ENCODE measurements around the gene TRPV3.

TRPV3 gene

DNA sequence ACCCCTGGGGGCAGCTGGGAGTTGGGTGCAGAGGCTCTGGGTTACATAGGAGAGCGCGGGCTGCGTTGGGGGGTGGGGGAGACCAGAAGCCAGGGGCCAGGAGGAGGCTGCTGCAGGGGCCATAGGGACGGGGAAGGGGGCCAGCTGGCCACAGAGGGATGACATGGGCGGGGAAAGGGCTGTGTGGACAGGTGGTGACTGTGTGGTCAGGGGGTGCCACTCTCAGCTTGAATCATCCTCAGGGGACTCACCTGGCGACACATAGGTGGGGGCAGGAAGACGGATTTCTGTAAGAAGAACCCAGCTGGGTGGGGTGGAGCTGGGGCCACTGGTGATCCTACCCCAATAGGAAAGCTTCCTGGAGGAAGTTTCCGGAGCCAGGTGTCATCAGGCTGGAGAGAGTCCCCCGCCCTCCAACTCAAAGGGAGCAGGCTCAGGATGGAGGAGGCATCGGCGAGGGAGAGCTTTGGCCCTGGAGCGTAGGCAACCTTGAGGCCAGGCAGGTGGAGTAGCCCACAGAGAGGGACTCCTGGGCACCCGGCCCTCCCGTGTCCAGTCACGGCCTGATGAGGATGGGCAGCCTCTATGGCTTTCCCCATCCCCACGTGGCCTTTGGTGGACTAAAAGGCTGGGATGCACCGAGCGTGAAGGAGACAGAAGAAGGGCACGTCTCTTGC, 1.2 kb downstream of the TRPV3 start:
- H3K4me3 ChIP-seq (ENCODE audit: low read depth, low read length), result no peak overlapping the region
- no peak overlapping the region for H3K9ac ChIP-seq (ENCODE audit: low read length)
- H3K27me3 ChIP-seq (ENCODE audit: control insufficient read depth, insufficient read depth, low read length), result no peaks in the 10 kb centered on the region
- H3K4me1 ChIP-seq (ENCODE audit: control insufficient read depth, insufficient read depth, low read length), result peaks cover 7% of the 10 kb centered on the region; the same call in 1 of the 2 replicates
- H3K36me3 ChIP-seq (ENCODE audit: control insufficient read depth, insufficient read depth, low read length), result no peaks in the 10 kb centered on the region
- no peaks in the 10 kb centered on the region for H3K9me3 ChIP-seq (ENCODE audit: control insufficient read depth, insufficient read depth, low read depth, low read length)
- no peak overlapping the region for H3K27ac ChIP-seq (ENCODE audit: low read depth, low read length)

DNA sequence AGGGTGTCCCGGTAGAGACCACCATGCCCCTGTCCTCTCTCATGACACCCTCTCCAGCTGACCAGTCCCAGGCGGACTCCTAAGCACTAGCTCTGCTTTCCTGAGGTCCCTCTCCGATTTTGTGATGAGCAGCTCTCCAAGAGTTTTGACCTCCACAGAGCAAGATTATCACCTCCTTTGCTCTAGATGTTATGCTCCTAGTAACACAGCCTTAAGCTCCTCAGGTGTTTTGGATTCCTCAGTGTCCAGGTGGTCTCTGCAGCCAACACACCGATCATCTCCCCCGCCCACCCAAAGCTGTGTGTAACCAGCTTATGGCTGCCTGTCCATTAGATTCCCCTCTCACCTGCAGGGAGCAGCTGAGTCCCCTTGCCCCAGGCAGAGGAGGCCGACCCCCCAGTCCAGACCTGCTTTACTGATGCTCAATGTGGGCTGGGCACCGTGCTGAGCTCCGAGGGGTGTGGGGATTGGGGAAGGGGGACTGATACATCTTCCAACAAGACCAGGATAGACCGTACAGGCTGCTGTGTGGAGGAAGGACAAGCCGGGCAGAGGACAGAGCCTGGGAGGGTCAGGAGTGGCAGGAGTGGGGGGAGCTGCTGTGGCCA, 2.3 kb downstream of the TRPV3 start:
- Histone ChIP-seq H3K27ac (ENCODE audit: low read depth, low read length) (no peak overlapping the region), H3K36me3 (ENCODE audit: control insufficient read depth, insufficient read depth, low read length) (no peaks in the 10 kb centered on the region), H3K9me3 (ENCODE audit: control insufficient read depth, insufficient read depth, low read depth, low read length) (no peaks in the 10 kb centered on the region), H3K4me1 (ENCODE audit: control insufficient read depth, insufficient read depth, low read length) (peaks cover 7% of the 10 kb centered on the region; the same call in 1 of the 2 replicates), H3K27me3 (ENCODE audit: control insufficient read depth, insufficient read depth, low read length) (no peaks in the 10 kb centered on the region), H3K9ac (ENCODE audit: low read length) (no peak overlapping the region), H3K4me3 (ENCODE audit: low read depth, low read length) (no peak overlapping the region)

DNA sequence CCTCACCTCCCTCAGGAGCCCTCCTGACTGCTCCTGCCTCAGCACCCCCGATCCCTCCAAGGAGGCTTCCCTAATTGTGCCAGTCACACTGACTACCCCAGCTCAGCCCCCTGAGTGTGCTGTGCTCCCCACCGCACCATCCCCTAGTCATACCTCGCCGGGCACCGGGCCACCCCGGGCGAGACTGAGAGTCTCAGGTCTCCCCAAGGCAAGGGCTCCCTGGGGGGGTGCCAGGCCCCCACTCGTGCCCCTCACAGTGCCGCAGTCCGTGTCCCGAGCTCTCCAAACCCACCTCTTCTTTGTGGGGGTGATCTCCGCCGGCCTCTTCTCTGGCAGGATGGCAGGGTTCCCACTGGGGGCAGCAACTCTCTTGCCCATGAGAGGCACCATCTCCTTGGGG, 3.2 kb downstream of the TRPV3 start:
- no peaks in the 10 kb centered on the region for H3K27me3 ChIP-seq (ENCODE audit: control insufficient read depth, insufficient read depth, low read length)
- no peak overlapping the region for H3K4me3 ChIP-seq (ENCODE audit: low read depth, low read length)
- H3K4me1 ChIP-seq (ENCODE audit: control insufficient read depth, insufficient read depth, low read length), result peaks cover 7% of the 10 kb centered on the region; the same call in 1 of the 2 replicates
- H3K9me3 ChIP-seq (ENCODE audit: control insufficient read depth, insufficient read depth, low read depth, low read length), result no peaks in the 10 kb centered on the region
- no peak overlapping the region for H3K9ac ChIP-seq (ENCODE audit: low read length)
- H3K36me3 ChIP-seq (ENCODE audit: control insufficient read depth, insufficient read depth, low read length), result no peaks in the 10 kb centered on the region
- no peak overlapping the region for H3K27ac ChIP-seq (ENCODE audit: low read depth, low read length)

DNA sequence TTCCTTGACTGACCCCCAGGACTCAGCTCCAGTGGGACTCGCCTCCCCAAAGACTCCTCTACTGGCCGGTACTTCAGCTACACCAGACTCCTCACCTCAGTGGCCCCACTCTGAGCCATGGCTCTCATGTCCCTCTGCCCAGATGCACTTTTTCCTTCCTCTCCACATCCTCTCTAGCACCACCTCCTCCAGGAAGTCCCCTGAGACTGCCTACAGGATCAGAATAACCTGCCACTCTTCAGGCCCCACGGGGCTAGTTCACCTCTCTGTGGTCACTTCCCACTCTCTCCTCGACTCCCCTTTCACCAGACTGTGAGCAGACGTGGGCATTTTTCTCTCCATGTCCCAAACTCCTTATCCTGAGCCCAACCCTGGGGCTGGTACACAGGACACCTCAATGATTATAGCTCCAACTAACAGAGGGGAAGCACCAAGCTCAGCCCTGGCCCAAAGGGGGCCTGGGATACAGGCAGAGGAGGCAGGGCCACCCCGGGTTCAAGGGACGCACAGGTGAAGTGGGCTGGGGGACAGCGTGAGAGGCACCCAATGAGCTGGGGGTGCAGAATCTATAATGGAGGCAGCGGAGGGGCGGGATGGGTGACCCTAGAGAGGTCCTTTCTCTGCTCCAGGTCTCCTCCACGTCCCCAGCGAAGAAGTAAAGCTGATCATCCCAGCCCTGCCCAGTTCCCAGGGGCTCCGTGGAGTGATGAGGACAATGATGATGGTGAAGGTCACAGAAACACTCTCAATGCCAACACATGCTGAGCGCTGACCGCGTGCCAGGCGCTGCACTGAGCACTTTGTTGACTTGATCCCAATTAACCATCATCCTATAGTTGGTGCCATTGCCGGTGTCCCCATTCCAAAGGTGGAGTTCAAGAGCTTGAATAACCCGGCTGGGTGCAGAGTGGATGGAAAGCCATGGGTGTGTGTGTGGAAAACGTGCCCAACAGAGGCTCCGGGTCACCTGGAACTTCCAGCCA, 3.9 kb downstream of the TRPV3 start:
- Histone ChIP-seq H3K27ac (ENCODE audit: low read depth, low read length) (no peak overlapping the region), H3K36me3 (ENCODE audit: control insufficient read depth, insufficient read depth, low read length) (no peaks in the 10 kb centered on the region), H3K9ac (ENCODE audit: low read length) (no peak overlapping the region), H3K4me3 (ENCODE audit: low read depth, low read length) (no peak overlapping the region), H3K27me3 (ENCODE audit: control insufficient read depth, insufficient read depth, low read length) (no peaks in the 10 kb centered on the region), H3K4me1 (ENCODE audit: control insufficient read depth, insufficient read depth, low read length) (peaks cover 4% of the 10 kb centered on the region; the same call in 1 of the 2 replicates), H3K9me3 (ENCODE audit: control insufficient read depth, insufficient read depth, low read depth, low read length) (no peaks in the 10 kb centered on the region)

DNA sequence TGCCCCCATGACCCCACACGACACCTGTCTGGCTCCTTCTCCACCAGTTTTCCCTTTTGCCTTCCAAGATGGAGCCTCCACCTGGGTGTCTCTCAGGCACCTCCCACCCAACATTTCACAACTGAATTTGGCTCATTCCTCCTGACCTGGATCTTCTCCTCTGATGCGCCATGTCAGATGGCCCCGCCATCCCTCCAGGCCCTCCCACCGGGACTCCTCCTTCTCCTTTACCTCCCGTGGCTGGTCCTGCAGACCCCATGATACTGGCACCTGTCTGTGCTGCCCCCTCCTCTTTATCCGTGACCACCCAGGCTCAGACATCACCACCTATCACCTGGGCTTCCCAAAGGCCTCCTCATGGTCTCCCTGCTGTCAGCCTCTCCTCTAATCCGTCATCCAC, 4.7 kb downstream of the TRPV3 start:
- Histone ChIP-seq H3K27ac (ENCODE audit: low read depth, low read length) (no peak overlapping the region), H3K4me3 (ENCODE audit: low read depth, low read length) (no peak overlapping the region), H3K9me3 (ENCODE audit: control insufficient read depth, insufficient read depth, low read depth, low read length) (no peaks in the 10 kb centered on the region), H3K9ac (ENCODE audit: low read length) (no peak overlapping the region), H3K27me3 (ENCODE audit: control insufficient read depth, insufficient read depth, low read length) (no peaks in the 10 kb centered on the region), H3K4me1 (ENCODE audit: control insufficient read depth, insufficient read depth, low read length) (no peaks in the 10 kb centered on the region), H3K36me3 (ENCODE audit: control insufficient read depth, insufficient read depth, low read length) (no peaks in the 10 kb centered on the region)

DNA sequence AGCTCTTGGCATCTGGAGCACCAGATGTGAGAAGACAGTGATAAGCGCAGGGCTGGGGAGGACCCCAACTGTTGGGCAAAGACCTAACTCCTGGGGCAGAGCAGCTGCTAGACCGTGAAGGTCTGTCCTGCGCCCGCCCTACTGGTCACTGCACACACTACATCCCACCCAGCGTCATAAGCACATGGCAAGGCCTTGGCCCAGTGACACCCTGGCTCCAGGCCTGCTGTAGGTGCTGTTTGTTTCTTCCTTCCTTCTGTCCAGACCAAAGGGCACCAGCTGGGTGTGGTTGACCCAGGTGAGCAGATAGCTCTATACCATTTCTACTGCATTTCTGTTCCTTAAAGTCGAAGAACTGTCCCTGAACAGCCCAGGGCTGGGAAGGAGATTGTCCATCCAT, 6.4 kb downstream of the TRPV3 start:
- H3K4me3 ChIP-seq (ENCODE audit: low read depth, low read length), result no peak overlapping the region
- no peak overlapping the region for H3K27ac ChIP-seq (ENCODE audit: low read depth, low read length)
- H3K36me3 ChIP-seq (ENCODE audit: control insufficient read depth, insufficient read depth, low read length), result no peaks in the 10 kb centered on the region
- no peak overlapping the region for H3K9ac ChIP-seq (ENCODE audit: low read length)
- no peaks in the 10 kb centered on the region for H3K27me3 ChIP-seq (ENCODE audit: control insufficient read depth, insufficient read depth, low read length)
- H3K9me3 ChIP-seq (ENCODE audit: control insufficient read depth, insufficient read depth, low read depth, low read length), result no peaks in the 10 kb centered on the region
- H3K4me1 ChIP-seq (ENCODE audit: control insufficient read depth, insufficient read depth, low read length), result no peaks in the 10 kb centered on the region

DNA sequence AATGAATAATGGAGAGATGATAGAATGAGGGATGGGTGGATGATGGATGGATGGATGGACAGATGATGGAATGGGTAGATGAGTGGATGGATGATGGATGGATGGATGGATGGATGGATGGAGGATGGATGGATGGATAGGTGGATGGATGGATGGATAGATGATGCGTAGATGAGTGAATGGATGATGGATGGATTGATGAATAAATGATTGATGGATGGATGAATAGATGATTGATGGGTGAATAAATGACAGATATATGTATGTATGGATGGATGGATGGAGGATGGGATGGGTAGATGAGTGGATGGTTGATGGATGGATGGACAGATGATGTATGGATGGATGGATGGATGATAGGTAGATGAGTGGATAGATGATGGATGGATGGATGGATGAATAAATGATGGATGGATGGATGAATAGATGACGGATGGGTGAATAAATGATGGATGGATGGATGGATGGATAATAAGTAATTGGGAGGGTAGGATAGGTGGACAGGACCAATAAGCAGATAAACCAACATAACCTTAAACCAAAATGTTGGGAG, 7.9 kb downstream of the TRPV3 start:
- Histone ChIP-seq H3K36me3 (ENCODE audit: control insufficient read depth, insufficient read depth, low read length) (no peaks in the 10 kb centered on the region), H3K9ac (ENCODE audit: low read length) (no peak overlapping the region), H3K4me3 (ENCODE audit: low read depth, low read length) (no peak overlapping the region), H3K27ac (ENCODE audit: low read depth, low read length) (no peak overlapping the region), H3K27me3 (ENCODE audit: control insufficient read depth, insufficient read depth, low read length) (no peaks in the 10 kb centered on the region), H3K9me3 (ENCODE audit: control insufficient read depth, insufficient read depth, low read depth, low read length) (no peaks in the 10 kb centered on the region), H3K4me1 (ENCODE audit: control insufficient read depth, insufficient read depth, low read length) (no peaks in the 10 kb centered on the region; the same call in 1 of the 2 replicates)

DNA sequence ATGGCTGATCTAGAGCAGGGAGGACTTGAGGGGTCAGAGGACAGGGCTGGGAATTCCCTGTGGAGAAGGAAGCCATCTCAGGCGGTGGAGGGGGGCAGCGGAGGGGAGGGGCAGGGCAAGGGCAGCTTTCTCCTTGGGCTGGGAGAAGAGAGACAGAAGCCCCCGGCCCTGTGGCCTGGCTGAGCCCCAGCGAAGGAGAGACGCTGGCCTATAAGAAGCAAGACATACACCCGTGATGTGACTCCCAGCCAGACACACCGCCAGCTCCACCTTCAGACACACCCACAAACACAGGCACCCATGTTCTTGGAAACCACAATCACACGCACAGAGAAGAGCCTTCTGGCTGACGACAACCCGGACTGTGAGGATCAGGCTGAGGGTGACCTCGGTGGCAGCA, 10.0 kb downstream of the TRPV3 start:
- H3K27me3 ChIP-seq (ENCODE audit: control insufficient read depth, insufficient read depth, low read length), result no peaks in the 10 kb centered on the region
- H3K9me3 ChIP-seq (ENCODE audit: control insufficient read depth, insufficient read depth, low read depth, low read length), result no peaks in the 10 kb centered on the region

DNA sequence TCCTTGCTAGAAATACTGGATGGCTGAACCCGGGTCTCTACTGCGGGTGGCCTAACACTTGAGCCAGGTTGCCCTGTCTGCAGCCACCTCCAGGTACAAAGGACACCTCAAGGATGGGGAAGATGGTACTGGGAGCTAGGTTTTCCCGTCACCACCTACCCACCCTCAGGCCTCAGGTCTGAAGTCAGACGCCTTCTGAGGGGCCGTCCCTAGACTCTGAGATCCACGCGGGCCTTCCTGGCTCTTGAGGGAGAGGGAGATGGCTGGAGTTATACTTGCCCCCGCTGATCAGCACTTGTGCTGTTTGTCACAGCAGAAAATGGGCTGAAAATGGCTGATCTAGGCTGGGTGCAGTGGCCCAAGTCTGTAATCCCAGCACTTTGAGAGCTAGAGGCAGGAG, 10.6 kb downstream of the TRPV3 start:
- no peaks in the 10 kb centered on the region for H3K36me3 ChIP-seq (ENCODE audit: control insufficient read depth, insufficient read depth, low read length)

More for the DNA sequence above, 10.0 kb downstream of the TRPV3 start:
- no peak overlapping the region for H3K4me3 ChIP-seq (ENCODE audit: low read depth, low read length)
- no peaks in the 10 kb centered on the region for H3K36me3 ChIP-seq (ENCODE audit: control insufficient read depth, insufficient read depth, low read length)
- no peaks in the 10 kb centered on the region; the same call in 1 of the 2 replicates for H3K4me1 ChIP-seq (ENCODE audit: control insufficient read depth, insufficient read depth, low read length)
- no peak overlapping the region for H3K27ac ChIP-seq (ENCODE audit: low read depth, low read length)
- H3K9ac ChIP-seq (ENCODE audit: low read length), result no peak overlapping the region

DNA sequence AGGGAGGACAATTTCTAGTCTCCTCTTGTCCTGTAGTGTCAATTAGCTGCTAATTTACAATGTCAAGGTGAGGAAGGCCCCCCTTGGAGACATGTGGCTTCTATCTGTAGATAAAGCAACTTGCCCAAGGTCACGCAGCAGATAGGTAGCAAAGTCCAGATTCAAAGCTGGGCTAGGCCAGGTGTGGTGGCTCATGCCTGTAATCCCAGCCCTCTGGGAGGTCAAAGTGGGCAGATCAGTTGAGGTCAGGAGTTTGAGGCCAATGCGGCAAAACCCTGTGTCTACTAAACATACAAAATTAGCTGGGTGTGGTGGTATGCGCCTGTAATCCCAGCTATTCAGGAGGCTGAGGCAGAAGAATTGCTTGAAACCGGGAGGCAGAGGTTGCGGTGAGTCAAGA, 11.1 kb downstream of the TRPV3 start:
- no peak overlapping the region for H3K9ac ChIP-seq (ENCODE audit: low read length)
- no peaks in the 10 kb centered on the region for H3K27me3 ChIP-seq (ENCODE audit: control insufficient read depth, insufficient read depth, low read length)

More for the DNA sequence above, 10.6 kb downstream of the TRPV3 start:
- Histone ChIP-seq H3K4me1 (ENCODE audit: control insufficient read depth, insufficient read depth, low read length) (no peaks in the 10 kb centered on the region; the same call in 1 of the 2 replicates), H3K4me3 (ENCODE audit: low read depth, low read length) (no peak overlapping the region), H3K9ac (ENCODE audit: low read length) (no peak overlapping the region), H3K27me3 (ENCODE audit: control insufficient read depth, insufficient read depth, low read length) (no peaks in the 10 kb centered on the region), H3K27ac (ENCODE audit: low read depth, low read length) (no peak overlapping the region), H3K9me3 (ENCODE audit: control insufficient read depth, insufficient read depth, low read depth, low read length) (no peaks in the 10 kb centered on the region)

More for the DNA sequence above, 11.1 kb downstream of the TRPV3 start:
- H3K36me3 ChIP-seq (ENCODE audit: control insufficient read depth, insufficient read depth, low read length), result no peaks in the 10 kb centered on the region
- no peaks in the 10 kb centered on the region for H3K9me3 ChIP-seq (ENCODE audit: control insufficient read depth, insufficient read depth, low read depth, low read length)
- H3K4me1 ChIP-seq (ENCODE audit: control insufficient read depth, insufficient read depth, low read length), result no peaks in the 10 kb centered on the region; the same call in 1 of the 2 replicates
- H3K27ac ChIP-seq (ENCODE audit: low read depth, low read length), result no peak overlapping the region
- H3K4me3 ChIP-seq (ENCODE audit: low read depth, low read length), result no peak overlapping the region

Data from HUES6 (cell line).